HG02970 (cell line): ENCODE results near the gene TMEM121B.

Experiments
- ATAC-seq: cut with Tn5 transposase; IDR thresholded peaks from one replicate; pipeline ENCODE4 v1.9.1; 2021; ENCODE audit warnings: mild to moderate bottlenecking, moderate library complexity, moderate number of reproducible peaks; ENCODE audit not compliant: unreplicated experiment, low FRiP score

TMEM121B gene

DNA sequence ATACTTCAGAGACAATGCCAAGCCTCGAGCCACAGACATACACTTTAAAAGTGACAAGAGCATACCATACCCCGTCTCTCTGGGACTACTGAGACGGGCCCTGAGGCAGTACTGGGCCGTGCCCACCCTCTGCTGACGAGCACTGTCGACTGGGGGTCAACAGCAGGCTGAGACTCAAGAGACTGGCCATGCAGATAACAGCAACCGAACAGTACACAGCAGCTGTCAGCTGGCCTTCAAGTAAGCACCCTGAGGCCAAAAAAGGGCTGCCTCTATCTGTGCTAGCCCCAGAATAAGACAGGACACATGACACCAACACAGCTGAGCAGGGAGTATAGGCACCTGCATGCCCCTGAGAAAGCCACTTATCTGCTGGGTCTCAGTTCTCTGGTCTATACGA lies 18.9 kb upstream of the TMEM121B start:
- ATAC-seq = no peak

DNA sequence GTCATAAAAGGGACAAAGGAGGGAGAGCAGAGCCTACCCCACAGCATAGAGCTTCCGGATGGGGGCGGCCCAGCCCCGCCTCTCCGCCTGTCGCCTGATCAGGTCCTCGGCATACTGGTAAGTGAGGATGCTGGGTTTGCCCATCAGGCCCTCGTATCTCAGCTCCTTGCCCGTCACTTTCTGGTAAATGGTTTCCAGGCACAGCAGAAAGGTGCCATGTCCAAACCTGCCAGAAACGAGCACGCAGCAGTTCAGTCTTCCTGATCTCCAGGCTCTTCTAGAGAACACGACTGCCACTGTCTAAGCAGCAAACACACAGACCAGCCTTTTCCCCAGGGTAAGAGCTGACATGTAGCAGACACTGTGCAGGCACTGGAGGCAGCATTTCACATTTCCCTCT lies 17.4 kb upstream of the TMEM121B start:
- ATAC-seq = no peak

DNA sequence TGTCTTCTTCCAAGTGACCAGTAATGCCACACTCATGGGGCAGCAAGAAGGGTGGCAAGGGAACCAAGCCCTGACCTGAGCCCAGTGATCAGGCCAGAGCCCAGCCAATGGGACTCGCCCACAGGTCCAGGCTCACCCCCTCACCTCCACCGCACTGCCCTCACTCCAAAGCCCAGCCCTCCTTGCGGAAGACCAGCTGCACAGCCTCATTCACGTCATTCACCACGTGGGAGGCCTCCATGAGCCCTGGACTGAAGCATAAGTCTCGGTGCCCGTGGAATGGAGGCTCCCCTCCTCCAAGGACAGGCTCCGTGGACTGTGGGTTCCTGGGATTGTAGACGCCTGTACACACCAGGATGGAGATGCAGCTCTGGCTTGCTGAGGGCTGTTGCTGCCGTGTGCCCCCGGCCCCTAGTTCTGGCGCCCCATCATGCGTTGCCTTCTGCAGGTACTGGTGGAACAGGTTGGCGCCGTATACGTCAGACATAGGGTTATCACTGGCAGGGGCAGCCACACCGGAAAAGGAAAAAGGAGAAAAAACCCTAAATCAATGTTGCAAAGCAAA lies 16.8 kb upstream of the TMEM121B start:
- no peak for ATAC-seq

DNA sequence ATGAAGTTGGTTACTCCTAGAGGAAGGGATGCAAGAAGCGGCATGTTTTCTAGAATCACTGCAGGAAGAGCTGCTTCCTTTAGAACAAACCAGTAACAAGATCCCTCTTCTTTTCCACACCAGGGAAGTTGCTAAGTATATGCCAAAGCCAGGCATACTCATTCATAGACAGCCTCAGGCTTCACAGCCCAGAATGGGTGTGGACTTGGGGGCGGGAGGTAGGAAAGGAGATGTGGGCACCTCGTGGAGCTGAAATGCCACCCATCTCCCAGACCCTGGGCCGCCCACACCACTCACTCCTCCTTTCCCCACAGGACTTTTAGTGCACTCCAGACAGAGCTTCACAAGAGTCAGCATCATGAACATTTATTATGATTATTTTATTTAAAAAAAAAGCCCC lies 16.0 kb upstream of the TMEM121B start:
- no peak for ATAC-seq

DNA sequence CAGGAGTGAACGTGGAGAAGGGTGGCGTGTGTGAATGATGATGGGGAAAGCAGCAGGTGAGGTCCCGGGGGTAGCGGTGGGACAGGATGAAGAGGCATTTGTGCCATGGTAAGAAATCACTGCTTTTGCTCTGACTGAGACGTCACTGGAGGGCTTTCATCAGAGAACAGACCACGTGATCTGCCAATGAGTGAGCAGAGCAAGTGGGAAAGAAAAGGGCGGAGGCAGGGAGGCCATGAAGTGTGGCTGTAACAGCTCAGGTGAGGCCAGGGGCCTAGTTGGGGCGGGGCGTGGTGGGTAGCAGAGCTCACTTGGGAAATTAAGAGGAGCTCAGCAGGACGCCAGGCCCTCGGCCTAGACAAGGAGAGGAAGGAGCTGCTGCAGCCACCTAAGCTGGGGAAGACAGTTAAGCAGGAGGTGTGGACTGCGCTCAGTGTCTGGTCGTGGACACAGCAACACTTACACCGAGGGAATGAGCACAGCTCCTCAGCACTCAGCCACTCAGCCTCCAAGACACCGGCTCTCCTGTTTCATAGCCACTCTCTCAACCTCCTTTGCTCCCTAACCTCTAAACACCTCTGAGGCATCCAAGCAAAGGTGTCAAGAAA lies 14.1 kb upstream of the TMEM121B start:
- no peak for ATAC-seq

DNA sequence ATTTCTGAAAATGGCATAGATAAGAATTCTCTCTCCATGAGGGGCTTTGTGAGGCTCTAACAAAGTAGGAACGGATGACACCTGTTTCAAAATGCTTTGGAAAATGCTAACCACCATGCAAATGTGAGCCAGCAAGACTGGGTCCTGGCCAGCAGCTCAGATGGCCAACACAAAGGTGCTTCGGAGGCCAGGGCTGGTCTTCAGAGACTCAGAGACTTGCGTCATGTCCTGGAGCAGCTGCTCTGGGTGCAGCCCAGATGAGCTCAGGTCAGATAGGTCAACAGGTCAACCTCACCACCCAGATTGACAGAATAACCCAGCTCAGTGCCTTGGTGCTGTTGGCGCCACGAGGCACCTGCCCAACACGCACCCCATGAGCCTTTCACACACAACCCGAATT lies 12.0 kb upstream of the TMEM121B start:
- ATAC-seq = no peak

DNA sequence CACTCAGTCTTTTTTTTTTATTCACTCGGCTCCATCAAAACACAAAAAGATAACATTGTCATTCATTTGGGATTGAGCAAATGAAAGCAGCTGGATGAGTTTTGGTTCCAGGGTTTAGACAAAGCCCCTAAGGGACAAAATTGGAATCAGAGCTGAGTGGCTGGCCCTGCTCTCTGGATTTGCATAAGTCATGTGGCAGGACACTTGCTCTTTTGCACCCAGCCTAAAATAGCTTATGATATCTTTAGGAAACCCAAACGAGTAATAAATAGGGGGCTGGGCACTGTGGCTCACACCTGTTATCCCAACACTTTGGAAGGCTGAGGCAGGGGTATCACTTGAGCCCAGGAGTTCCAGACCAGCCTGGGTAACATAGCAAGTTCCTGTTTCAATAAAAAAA lies 11.0 kb upstream of the TMEM121B start:
- ATAC-seq = no peak

DNA sequence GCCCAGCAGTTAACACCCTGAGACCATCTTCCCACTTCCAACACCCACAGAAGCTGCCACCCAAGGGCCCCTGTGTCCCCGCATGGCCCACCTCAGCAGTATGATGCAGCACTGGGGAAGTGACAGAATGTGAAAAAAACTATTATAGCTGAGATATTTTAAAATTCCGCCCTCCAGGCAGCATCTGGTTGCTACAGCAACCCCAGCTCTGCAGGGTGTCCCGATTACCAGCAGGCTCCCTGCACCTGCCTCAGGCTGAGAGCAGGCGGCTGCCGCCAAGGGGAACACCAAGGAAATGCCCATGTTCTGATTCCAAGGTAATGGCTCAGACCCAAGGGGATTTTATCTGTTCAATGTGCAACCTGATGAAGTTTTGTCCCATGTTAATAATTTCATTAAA lies 10.5 kb upstream of the TMEM121B start:
- ATAC-seq = no peak

DNA sequence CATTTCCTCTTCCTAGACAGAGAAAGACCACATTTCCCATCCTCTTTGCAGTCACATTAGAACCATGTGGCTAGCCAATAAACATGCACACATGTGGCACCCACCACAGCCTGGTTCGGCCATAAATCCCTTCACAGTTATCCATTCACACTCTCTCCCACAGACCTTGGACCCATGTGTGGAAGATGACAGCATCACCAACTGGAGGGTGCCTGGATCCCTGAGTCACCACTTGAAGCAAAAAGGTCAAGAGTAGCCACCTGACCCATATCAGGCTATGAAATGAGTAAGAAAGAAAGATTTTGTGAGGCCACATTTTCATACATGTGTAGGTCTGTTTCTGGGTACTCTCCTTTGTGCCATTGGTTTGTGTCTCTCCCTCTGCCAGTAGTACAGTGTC lies 9.0 kb upstream of the TMEM121B start:
- no peak for ATAC-seq

DNA sequence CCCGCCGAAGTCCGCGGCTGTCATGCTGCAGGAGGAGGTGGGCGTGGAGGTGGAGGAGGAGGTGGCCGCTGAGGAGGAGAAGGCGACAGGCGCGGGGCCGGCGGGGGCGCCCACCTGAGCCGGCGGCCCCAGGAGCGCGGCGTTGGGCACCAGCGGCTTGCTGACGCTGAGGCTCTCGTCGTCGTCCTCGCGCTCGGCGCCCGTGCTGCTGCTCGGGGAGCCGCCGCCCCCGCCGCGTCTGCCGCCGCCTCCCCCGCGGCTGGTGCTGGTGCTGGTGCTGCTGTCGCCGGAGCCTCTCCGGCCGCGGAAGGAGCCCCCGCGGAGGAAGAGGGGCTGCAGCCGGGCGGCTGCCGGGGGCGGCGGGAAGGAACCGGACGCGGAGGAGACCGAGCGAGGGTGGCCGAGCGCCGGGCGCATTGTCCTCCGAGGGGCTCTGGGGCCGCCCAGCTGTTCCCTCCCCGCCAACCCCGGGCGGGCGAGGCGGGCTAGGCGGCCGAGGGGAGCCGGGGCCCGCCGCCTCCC lies 388 bp downstream of the TMEM121B start:
- no peak for ATAC-seq

DNA sequence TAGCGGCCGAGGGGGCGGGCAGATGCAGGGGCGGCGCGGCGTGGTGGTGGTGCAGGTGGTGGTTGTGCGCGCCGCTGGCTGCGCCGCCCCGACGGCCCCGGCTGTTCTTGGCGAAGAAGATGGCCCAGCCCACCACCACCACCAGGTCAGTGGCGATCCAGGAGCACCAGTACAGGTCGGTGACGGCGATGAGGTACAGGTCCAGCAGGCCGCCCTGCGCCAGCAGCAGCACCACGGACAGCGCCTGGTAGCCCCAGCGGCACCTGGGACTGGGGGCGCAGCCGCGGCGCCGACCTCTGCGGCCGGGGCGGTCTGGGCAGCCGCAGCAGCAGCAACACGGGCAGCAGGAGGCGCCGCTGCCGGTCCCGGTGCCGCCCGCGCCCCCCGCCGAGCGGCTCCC lies 879 bp downstream of the TMEM121B start:
- ATAC-seq = no peak

DNA sequence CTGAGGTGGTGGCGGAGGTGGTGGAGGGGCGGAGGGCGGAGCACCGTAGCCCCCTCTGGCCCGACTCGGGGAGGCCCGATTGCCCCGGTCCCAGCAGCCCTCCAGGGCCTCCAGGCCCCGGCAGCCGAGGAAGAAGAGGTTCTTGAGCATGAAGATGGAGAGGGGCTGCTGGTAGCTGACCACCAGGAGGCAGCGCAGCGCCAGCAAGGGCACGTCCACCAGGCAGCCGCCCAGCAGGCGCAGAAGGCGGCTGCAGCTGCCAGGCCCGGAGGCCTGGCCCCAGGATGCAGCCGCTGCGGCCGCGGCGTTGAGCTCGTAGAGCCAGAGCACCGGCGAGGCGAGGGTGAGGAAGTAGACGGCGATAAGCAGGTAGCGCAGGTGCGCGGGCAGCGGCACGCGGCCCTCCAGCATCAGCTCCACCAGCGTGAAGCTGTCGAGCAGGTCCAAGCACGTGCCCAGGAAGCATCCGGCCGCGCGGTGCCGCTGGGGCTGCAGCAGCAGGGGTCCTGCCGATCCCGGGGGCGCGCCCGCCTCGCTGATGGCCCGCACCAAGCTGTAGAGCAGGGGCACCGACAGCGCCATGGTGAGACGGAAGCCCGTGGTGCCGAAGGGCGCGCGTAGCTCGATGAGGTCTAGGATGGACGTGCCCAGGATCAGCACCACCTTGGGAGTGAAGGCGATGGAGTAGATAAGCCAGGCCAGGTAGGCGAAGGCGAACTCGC lies 1.5 kb downstream of the TMEM121B start:
- ATAC-seq = no peak

DNA sequence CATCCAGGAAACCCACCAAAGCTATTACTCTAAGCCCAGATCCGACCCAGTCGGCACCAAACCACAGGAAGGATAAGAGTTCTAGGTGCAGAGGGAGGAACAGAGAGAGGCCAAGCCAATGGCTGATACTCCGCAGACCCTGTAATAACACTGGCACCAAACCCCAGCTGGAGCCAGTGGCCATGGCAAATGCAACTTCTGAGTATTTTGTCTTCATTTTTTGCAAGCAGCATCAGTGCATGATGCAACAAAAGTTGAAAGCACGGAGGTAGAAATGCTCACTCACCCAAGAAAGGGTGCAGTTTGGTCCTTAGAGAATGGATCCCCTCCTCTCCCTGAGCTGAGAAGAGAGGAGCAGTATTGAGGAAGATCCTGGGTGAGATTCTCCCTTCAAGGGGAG lies 2.8 kb downstream of the TMEM121B start:
- ATAC-seq = no peak

DNA sequence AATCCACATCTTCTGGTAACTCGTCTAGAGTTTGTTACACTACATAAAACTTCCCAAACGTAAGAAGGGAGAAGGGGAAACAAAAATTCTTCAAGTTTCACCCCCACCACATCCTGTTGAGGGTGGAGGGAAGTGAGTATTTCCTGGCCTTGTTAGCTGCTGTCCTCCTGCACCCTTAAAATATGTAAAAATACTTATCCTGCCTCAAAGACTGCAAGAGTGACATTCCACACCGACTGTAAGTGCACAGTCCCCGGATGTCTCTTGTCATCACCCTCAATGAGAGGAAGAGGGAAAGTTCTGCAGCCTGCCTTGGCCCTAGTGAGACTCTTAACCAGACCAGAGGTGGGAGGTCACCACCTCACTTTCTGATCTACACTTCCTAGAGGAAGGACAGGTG lies 3.3 kb downstream of the TMEM121B start:
- no peak for ATAC-seq

DNA sequence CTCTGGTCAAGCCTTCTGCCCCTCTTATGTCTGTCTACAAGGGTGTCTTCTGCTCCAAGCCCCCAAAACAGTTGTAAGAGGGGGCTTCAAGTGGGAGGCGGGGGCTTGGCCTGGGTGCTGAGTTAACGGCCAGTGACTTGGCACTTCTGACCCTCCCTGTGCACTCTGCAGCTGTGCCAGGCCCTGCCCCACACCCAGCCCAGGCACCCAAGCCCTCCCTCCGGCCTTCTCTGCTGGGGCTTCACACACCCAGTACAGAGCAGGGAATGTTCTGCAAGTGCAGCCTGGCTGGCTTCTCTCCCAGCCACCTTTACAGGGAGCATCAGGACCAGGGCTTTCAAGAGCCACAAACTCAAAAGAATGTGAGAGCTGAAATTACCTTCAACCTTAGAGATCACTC lies 3.8 kb downstream of the TMEM121B start:
- no peak for ATAC-seq

DNA sequence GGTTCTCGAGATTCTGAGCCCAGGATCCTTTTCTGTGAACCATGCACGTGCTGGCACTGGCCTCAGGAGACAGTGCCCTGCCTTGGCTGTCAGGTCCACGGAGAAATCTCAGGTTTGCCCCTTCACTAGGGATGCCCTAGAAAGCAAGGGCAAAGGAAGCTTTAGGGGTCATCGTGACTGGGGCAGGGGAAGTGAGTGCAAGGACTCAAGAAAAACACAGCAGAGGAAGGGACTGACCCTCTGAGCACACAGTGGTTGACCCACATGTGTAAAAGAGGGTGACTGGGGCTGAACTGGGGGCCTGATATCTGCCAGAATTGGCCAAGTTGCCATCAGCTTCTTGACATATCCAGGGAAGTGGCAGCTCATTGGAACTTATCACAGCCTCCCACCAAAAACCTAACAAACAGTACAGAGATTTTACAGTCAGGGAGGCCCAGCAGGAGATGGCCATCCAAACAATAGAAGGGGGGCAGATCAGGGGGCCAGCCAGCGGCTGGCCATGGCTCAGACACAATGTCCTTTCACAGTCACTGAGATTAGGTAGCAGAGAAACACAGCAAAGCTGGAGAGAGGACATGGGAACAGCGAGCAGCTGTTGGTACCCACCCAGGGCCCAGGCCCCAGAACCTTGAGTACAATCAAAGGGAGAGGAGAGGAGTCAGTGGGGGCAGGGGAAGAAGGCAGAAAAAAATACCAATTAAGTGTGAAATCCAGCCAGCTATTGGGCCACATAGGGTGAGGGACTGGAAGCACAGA lies 4.4 kb downstream of the TMEM121B start:
- no peak for ATAC-seq

DNA sequence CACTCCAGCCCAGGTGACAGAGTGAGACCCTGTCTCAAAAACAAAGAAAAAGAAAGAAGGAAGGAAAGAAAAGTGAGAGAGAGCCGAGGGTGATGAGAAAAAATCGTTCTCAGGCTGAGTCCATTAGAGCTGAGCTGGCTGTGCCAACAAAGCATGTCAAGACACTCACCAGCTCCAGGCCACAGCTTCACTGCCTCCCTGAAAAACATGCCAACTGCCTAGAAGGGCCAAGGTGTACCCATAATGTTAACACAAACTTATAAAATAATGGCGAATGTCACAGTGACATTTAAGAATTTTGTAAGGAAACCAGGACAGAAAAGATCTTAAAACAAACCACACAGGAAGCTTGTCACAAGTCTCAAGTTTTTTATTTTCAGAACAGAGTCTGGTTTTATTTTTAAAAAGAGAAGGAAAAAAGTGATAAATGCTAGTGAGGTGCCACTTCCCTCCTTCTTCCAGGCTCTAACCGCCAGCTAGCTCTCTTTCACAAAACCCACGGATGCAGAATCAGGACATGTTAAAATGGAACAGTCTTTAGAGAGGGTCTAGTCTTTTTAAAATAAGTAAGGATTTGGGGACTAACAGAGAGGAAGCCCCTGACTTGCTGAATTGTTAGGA lies 5.1 kb downstream of the TMEM121B start:
- no peak for ATAC-seq

DNA sequence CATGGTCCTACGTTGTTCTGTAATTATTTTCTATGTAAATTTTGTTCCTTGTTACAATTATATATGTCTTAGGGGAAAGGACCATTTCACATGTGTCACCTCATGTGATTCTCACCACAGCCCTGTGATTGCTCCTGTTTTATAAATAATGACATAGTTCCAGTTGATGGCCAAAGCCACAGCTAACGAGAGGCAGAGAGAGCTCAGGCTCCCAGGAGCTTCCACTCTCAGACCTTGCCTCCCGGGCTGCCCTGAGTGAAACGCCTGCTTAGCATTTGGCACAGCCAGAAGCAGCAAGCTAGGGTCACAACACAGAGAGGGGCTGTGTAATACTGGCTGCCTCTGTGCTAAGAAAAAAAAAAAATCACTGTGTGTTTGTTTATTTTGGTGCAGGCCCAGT lies 5.9 kb downstream of the TMEM121B start:
- ATAC-seq = no peak

DNA sequence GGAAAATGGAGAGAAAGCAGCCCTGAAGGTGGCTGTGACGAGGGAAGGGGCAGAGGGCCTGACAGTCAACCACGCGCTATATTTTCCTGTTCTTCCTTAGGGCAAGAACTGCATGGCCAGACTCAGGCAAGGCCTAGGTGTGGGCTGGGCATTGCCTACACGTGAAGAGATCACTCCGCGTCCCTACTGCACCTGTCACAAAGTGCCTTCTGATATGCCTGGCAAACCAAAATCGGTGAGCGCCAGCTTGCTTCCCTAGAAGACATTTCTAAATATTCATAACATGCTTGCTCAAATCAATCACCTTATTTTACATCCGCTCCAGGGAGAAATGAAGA lies 6.3 kb downstream of the TMEM121B start:
- no peak for ATAC-seq

DNA sequence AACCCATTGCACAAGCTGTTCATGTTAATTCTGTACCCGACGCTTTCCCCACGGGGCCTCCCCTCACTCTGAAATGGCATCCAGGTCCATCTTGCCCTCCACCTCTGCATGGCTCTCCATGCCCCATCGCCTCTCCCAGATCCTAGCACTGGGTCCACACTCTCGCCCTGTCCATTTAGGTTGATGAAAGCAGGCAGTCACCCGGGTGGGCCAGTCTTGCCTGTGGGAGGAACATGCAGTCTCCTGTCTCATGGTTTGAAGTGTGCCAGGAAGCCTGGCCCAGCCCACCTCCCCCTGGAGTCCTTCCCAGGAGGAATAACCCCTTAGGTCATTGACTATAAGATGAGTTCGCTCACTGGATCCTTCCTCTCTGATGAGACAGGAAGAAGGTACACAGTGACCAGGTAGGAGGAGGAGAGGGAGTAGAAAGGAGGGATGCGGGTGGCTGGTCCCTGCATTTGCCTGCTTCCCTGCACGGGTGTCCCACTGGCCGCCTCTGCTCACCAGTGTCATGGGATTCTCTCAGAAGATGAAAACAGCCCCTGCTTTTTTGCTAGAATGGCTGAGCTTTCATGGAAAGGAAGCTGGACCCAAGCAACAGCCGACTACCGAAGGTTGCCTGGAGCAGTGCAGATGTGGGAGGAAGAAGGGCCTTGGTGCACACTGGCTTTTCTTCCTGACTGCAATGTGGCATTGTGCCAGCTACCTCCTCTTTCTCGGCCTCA lies 6.8 kb downstream of the TMEM121B start:
- no peak for ATAC-seq
